ENCODE measurements around the gene CD7. TPM values are rescaled to one million over a fixed set of nuclear protein-coding genes. Genes with fewer than 3 reads are reported as not detected.

Gene CD7
- total RNA-seq, 1 experiment from 2014 or later, result not detected

Other genes starting within 250 kb of the CD7 start
- gene FASN, start 219.4 kb downstream of the CD7 start, total RNA-seq (2014; rRNA removed; shearing (Covaris generic)), result 140 and 151 TPM in 2 replicates
- gene CCDC57, start 104.8 kb downstream of the CD7 start, total RNA-seq (2014; rRNA removed; shearing (Covaris generic)), result 10.6 and 12.9 TPM in 2 replicates
- gene SLC16A3, start 88.6 kb downstream of the CD7 start, total RNA-seq (2014; rRNA removed; shearing (Covaris generic)), result 344 and 355 TPM in 2 replicates
- 34.0 and 58.5 TPM in 2 replicates for gene CSNK1D, start 43.9 kb downstream of the CD7 start, total RNA-seq (2014; rRNA removed; shearing (Covaris generic))
- 0.24 TPM in 1 of 2 replicates, not detected in the other for gene SECTM1, start 16.2 kb upstream of the CD7 start, total RNA-seq (2014; rRNA removed; shearing (Covaris generic))
- 1.4 and 2.1 TPM in 2 replicates for gene TEX19, start 41.6 kb upstream of the CD7 start, total RNA-seq (2014; rRNA removed; shearing (Covaris generic))
- gene UTS2R, start 54.2 kb upstream of the CD7 start, total RNA-seq (2014; rRNA removed; shearing (Covaris generic)), result not detected in 2 replicates
- 8.0 and 11.5 TPM in 2 replicates for gene HEXD, start 100.7 kb upstream of the CD7 start, total RNA-seq (2014; rRNA removed; shearing (Covaris generic))
- gene OGFOD3, start 101.0 kb upstream of the CD7 start, total RNA-seq (2014; rRNA removed; shearing (Covaris generic)), result 40.8 and 45.3 TPM in 2 replicates
- gene CYBC1, start 133.1 kb upstream of the CD7 start, total RNA-seq (2014; rRNA removed; shearing (Covaris generic)), result 38.2 and 39.6 TPM in 2 replicates
- 34.3 and 35.8 TPM in 2 replicates for gene NARF, start 141.1 kb upstream of the CD7 start, total RNA-seq (2014; rRNA removed; shearing (Covaris generic))
- gene FOXK2, start 202.1 kb upstream of the CD7 start, total RNA-seq (2014; rRNA removed; shearing (Covaris generic)), result 35.0 and 47.8 TPM in 2 replicates

Measured in HT1080 (cell line).